ENCODE data around the gene YKT6. TPM values are rescaled to one million over a fixed set of nuclear protein-coding genes. Genes with fewer than 3 reads are reported as not detected.

The YKT6 gene
- total and polyA plus RNA-seq, 11 donors = 28.5 to 133 (median 46.6) TPM

DNA sequence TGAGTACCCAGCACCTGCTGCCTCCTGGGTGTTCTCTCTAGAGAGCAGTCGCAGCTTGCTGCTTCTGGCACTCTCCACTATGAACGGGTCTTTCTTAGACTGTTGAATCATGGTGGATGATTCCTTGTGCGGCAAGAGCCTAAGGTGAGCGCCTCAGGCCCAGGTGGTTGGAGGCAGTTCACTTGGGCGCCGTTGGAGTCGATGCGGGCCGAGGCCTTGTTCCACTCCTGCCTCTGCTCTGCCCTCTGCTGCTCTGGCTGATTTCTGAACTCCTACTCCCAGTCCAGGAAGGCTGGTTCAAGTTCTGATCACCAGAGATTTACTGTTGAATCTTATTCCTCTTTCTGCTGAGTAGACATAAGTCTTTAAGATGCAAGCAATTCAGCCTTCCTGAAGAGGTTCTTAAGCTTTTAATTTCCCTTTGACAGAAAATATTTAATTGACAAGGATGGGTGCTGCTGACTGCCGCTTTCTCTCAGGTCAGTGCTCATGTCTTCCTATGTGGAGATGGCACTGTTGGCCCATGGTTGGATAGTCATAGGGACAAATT, 10.4 kb downstream of the YKT6 start:
- Histone ChIP-seq H3K4me3 (no peak overlapping the region), H3K27ac (no peak overlapping the region), H3K36me3 (peaks cover 0 to 78% (median 73%) of the 10 kb centered on the region in 9 donors), H3K4me1 (peaks cover 0 to 3% (median 0%) of the 10 kb centered on the region in 12 donors), H3K27me3 (no peaks in the 10 kb centered on the region), H3K9me3 (no peaks in the 10 kb centered on the region)
- intact Hi-C loops (cut with DNase I) = no loop called here
- TF ChIP-seq, protein P1, sequence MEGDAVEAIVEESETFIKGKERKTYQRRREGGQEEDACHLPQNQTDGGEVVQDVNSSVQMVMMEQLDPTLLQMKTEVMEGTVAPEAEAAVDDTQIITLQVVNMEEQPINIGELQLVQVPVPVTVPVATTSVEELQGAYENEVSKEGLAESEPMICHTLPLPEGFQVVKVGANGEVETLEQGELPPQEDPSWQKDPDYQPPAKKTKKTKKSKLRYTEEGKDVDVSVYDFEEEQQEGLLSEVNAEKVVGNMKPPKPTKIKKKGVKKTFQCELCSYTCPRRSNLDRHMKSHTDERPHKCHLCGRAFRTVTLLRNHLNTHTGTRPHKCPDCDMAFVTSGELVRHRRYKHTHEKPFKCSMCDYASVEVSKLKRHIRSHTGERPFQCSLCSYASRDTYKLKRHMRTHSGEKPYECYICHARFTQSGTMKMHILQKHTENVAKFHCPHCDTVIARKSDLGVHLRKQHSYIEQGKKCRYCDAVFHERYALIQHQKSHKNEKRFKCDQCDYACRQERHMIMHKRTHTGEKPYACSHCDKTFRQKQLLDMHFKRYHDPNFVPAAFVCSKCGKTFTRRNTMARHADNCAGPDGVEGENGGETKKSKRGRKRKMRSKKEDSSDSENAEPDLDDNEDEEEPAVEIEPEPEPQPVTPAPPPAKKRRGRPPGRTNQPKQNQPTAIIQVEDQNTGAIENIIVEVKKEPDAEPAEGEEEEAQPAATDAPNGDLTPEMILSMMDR (IDR thresholded peaks at IDR 0.05) = no peak
- no peak for TF ChIP-seq POLR2A (IDR thresholded peaks at IDR 0.05)
- DNase-seq (no peak), ATAC-seq (no peak)
- WGBS, 4 donors = 93 to 94% (median 93%) methylated on average over 9 to 10 of the region's 10 CpGs

DNA sequence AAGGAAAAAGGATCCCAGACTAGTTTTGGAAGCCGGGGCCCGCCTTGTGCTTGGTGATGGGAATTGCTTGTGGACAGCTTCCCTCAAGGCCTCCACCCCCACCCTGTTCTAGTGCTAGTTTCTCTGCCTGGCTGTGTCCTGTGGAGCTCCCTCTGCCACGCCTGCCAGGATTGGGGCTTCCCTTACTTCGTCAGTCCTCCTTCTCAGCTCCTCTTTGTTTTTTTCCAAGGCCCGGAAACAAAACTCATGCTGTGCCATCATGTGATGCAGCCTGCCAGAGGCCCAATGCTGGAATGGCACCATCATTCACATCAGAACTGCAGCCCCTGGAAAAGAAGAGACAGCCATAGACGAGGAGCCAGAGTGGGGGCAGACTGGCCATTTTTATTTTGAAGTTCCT, 11.2 kb downstream of the YKT6 start:
- TF ChIP-seq, protein P1 (IDR thresholded peaks at IDR 0.05) = no peak
- TF ChIP-seq POLR2A (IDR thresholded peaks at IDR 0.05) = no peak
- Histone ChIP-seq H3K4me1 (peaks cover 0 to 3% (median 0%) of the 10 kb centered on the region in 12 donors), H3K36me3 (peaks cover 0 to 69% (median 65%) of the 10 kb centered on the region in 9 donors), H3K27me3 (no peaks in the 10 kb centered on the region), H3K9me3 (no peaks in the 10 kb centered on the region), H3K4me3 (no peak overlapping the region), H3K27ac (no peak overlapping the region)
- ATAC-seq (no peak), DNase-seq (no peak)
- intact Hi-C loops (cut with DNase I) = no loop called here
- 77 to 82% (median 80%) methylated on average over 6 of the region's 6 CpGs for WGBS, 4 donors

DNA sequence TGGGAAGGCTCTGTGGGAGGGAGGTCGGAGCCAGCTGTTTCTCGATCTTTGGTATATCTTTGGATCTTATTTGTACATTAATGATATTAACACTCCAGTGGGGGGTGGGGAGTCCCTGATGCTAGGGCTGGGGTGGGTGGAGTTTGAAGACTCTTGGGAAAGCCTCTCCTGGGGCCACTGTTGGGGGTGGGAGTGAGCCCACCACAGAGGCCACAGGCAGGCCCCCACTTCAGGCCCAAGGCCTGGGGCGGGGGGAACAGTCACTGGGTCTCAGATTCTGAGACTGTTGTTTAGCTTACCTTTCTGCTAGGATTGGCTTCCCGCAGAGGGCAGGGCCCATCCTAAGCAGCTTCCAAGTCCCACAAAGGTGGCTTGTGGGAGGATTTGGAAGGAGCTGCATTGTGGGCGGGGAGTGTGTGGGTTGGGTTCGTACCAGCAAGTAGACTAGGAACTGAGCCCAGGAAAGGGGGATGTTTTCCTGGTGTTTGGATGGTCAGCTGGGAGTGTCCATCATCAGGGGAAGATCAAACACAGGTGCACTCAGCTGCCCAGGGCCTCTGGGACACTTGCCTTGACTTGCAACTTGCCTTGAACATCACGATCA, 11.9 kb downstream of the YKT6 start:
- Histone ChIP-seq H3K27ac (no peak overlapping the region), H3K27me3 (no peaks in the 10 kb centered on the region), H3K4me3 (no peak overlapping the region), H3K36me3 (peaks cover 0 to 63% (median 58%) of the 10 kb centered on the region in 9 donors), H3K9me3 (no peaks in the 10 kb centered on the region), H3K4me1 (peaks cover 0 to 3% (median 0%) of the 10 kb centered on the region in 12 donors)
- ATAC-seq = no peak
- 81 to 84% (median 82%) methylated on average over 6 to 7 of the region's 7 CpGs for WGBS, 4 donors
- intact Hi-C loops (cut with DNase I) = no loop called here
- TF ChIP-seq, protein P1 (IDR thresholded peaks at IDR 0.05) = no peak
- no peak for TF ChIP-seq POLR2A (IDR thresholded peaks at IDR 0.05)
- no peak for DNase-seq

DNA sequence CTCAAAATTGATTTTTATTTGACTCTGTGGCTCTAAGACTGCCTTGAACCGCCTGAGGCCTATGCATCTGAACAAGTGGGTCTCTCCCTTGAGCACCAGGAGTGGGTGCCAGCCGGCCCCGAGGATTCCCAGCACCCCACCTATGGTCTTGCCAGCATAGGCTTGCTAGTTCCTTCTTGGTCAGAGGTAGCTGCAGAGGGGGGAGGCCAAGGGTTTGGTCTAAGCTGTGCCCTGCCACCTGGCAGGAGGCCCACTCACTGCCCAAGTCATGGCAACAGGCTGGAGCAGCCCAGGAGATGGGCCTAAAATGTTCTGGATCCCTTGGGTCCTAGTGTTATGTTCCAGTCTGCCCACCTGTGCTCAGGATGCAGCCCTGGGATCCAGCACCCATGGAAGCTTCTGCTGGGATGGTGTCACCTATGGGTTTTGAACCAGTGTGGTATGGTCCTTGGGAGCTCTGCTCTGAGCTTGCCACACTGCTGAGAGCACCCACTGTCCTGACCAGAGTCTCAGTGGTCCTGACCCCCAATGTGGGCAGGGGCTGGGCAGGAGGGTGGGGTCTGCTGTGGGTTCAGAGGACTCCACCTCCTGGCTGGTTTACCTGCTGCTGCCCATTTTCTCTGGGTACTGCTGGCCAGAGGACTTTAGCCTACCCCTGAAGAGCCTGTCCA, 12.6 kb downstream of the YKT6 start:
- Histone ChIP-seq H3K27me3 (no peaks in the 10 kb centered on the region), H3K4me1 (peaks cover 0 to 3% (median 0%) of the 10 kb centered on the region in 12 donors), H3K27ac (no peak overlapping the region), H3K36me3 (peaks cover 0 to 56% (median 52%) of the 10 kb centered on the region in 9 donors), H3K9me3 (no peaks in the 10 kb centered on the region), H3K4me3 (no peak overlapping the region)
- ATAC-seq = peak in 2 of 4 donors; percentile 2 to 4
- peak in 1 of 5 donors; percentile 54 for DNase-seq
- WGBS, 4 donors = 90 to 97% (median 93%) methylated on average over 3 of the region's 3 CpGs; no CpG with 5 or more reads in 1 of the 4 donors
- intact Hi-C loops (cut with DNase I) = no loop called here
- TF ChIP-seq, protein P1 (IDR thresholded peaks at IDR 0.05) = no peak
- TF ChIP-seq POLR2A (IDR thresholded peaks at IDR 0.05) = no peak
